ENCODE data around the gene SPRYD3. TPM values are rescaled to one million over a fixed set of nuclear protein-coding genes. Genes with fewer than 3 reads are reported as not detected.
"Not testable (repeated sequence)": the region's sequence is repeated elsewhere in the genome, so short reads cannot be mapped to it uniquely, and the experiment has no call there.

The SPRYD3 gene
- total RNA-seq, 1 experiment from 2014 or later: 12.9 TPM

GRCh38 chr12:53042607-53043454 is 36.4 kb downstream of the SPRYD3 start:
- no peaks in the 10 kb centered on the region for H3K9me3 Mint-ChIP-seq (ENCODE audit: low read depth, unreplicated experiment)
- no peak overlapping the region for H3K4me3 Mint-ChIP-seq (ENCODE audit: low read depth, unreplicated experiment)
- H3K27ac Mint-ChIP-seq (ENCODE audit: unreplicated experiment): peak overlapping the region; percentile 80
- peaks cover 69% of the 10 kb centered on the region for H3K36me3 Mint-ChIP-seq (ENCODE audit: insufficient read depth, unreplicated experiment)
- TF ChIP-seq CTCF (IDR thresholded peaks at IDR 0.05; ENCODE audit: unreplicated experiment): no peak
- DNase-seq: no peak
- CTCF ChIA-PET: interaction anchor here (0.9 kb wide), 1 partner anchor 33 kb away, joined by 3 read pairs; no protein-coding TSS in a partner anchor
- H3K4me1 Mint-ChIP-seq (ENCODE audit: low read depth, unreplicated experiment): peaks cover 26% of the 10 kb centered on the region
- intact Hi-C loops (cut with micrococcal nuclease; ENCODE audit: unreplicated experiment): no loop called here
- no TSS peak for BruUV-seq (replicated peaks)
- no peaks in the 10 kb centered on the region for H3K27me3 Mint-ChIP-seq (ENCODE audit: unreplicated experiment)

GRCh38 chr12:53039851-53040250 is 39.3 kb downstream of the SPRYD3 start:
- Mint-ChIP-seq H3K27me3 (ENCODE audit: unreplicated experiment) (no peaks in the 10 kb centered on the region), H3K27ac (ENCODE audit: unreplicated experiment) (no peak overlapping the region), H3K9me3 (ENCODE audit: low read depth, unreplicated experiment) (no peaks in the 10 kb centered on the region), H3K4me1 (ENCODE audit: low read depth, unreplicated experiment) (peaks cover 15% of the 10 kb centered on the region), H3K4me3 (ENCODE audit: low read depth, unreplicated experiment) (no peak overlapping the region), H3K36me3 (ENCODE audit: insufficient read depth, unreplicated experiment) (peaks cover 75% of the 10 kb centered on the region)
- CTCF ChIA-PET: no interaction called here
- intact Hi-C loops (cut with micrococcal nuclease; ENCODE audit: unreplicated experiment): no loop called here
- no peak for TF ChIP-seq CTCF (IDR thresholded peaks at IDR 0.05; ENCODE audit: unreplicated experiment)
- no peak for DNase-seq
- BruUV-seq (replicated peaks): no TSS peak

- no peak for DNase-seq
- Mint-ChIP-seq H3K27ac (ENCODE audit: unreplicated experiment) (no peak overlapping the region), H3K9me3 (ENCODE audit: low read depth, unreplicated experiment) (no peaks in the 10 kb centered on the region), H3K36me3 (ENCODE audit: insufficient read depth, unreplicated experiment) (peaks cover 82% of the 10 kb centered on the region), H3K4me3 (ENCODE audit: low read depth, unreplicated experiment) (no peak overlapping the region), H3K4me1 (ENCODE audit: low read depth, unreplicated experiment) (peaks cover 9% of the 10 kb centered on the region), H3K27me3 (ENCODE audit: unreplicated experiment) (no peaks in the 10 kb centered on the region)
- TF ChIP-seq CTCF (IDR thresholded peaks at IDR 0.05; ENCODE audit: unreplicated experiment): no peak
- intact Hi-C loops (cut with micrococcal nuclease; ENCODE audit: unreplicated experiment): no loop called here
- CTCF ChIA-PET: no interaction called here
- no TSS peak for BruUV-seq (replicated peaks)
Observed at GRCh38 chr12:53036802-53037201, 42.4 kb downstream of the SPRYD3 start.

GRCh38 chr12:53034459-53034858 is 44.7 kb downstream of the SPRYD3 start:
- H3K27ac Mint-ChIP-seq (ENCODE audit: unreplicated experiment): no peak overlapping the region
- no peaks in the 10 kb centered on the region for H3K27me3 Mint-ChIP-seq (ENCODE audit: unreplicated experiment)
- H3K36me3 Mint-ChIP-seq (ENCODE audit: insufficient read depth, unreplicated experiment): peaks cover 88% of the 10 kb centered on the region
- H3K4me3 Mint-ChIP-seq (ENCODE audit: low read depth, unreplicated experiment): no peak overlapping the region
- intact Hi-C loops (cut with micrococcal nuclease; ENCODE audit: unreplicated experiment): no loop called here
- no peaks in the 10 kb centered on the region for H3K9me3 Mint-ChIP-seq (ENCODE audit: low read depth, unreplicated experiment)
- TF ChIP-seq CTCF (IDR thresholded peaks at IDR 0.05; ENCODE audit: unreplicated experiment): no peak
- CTCF ChIA-PET: no interaction called here
- DNase-seq: no peak
- BruUV-seq (replicated peaks): no TSS peak
- peaks cover 9% of the 10 kb centered on the region for H3K4me1 Mint-ChIP-seq (ENCODE audit: low read depth, unreplicated experiment)

GRCh38 chr12:53033832-53034231 is 45.4 kb downstream of the SPRYD3 start:
- CTCF ChIA-PET; H3K4me1 Mint-ChIP-seq (ENCODE audit: low read depth, unreplicated experiment); intact Hi-C loops (cut with micrococcal nuclease; ENCODE audit: unreplicated experiment); BruUV-seq (replicated peaks); H3K4me3 Mint-ChIP-seq (ENCODE audit: low read depth, unreplicated experiment); H3K9me3 Mint-ChIP-seq (ENCODE audit: low read depth, unreplicated experiment); H3K27me3 Mint-ChIP-seq (ENCODE audit: unreplicated experiment); DNase-seq; H3K27ac Mint-ChIP-seq (ENCODE audit: unreplicated experiment): not testable (repeated sequence)
- H3K36me3 Mint-ChIP-seq (ENCODE audit: insufficient read depth, unreplicated experiment): peaks cover 90% of the 10 kb centered on the region

Measured in Calu3 (cell line).